HFF-Myc (cell line): ENCODE measurements around the gene PPID.
"Not testable (repeated sequence)": the region's sequence is repeated elsewhere in the genome, so short reads cannot be mapped to it uniquely, and the experiment has no call there.

Experiments used
- DNase-seq: peaks from one replicate; pipeline ENCODE4 v3.0.0-alpha.2; 2011; ENCODE audit warnings: low read depth; ENCODE audit errors: extremely low read depth
- H3K4me3 ChIP-seq: replicated peaks from 2 replicates; pipeline ENCODE4 v1.5.1; 2011; ENCODE audit warnings: low read depth, mild to moderate bottlenecking, control low read depth, low read length
- CTCF ChIP-seq: IDR thresholded peaks from 2 replicates; pipeline ENCODE4 v1.5.1; 2012; ENCODE audit warnings: mild to moderate bottlenecking, low read depth, low read length, control low read depth; ENCODE audit errors: missing control alignments

Gene PPID

GRCh38 chr4:158666892-158667291 is 56.3 kb downstream of the PPID start:
- TF ChIP-seq CTCF, result no peak
- no peak overlapping the region for H3K4me3 ChIP-seq
- DNase-seq, result no peak

DNA sequence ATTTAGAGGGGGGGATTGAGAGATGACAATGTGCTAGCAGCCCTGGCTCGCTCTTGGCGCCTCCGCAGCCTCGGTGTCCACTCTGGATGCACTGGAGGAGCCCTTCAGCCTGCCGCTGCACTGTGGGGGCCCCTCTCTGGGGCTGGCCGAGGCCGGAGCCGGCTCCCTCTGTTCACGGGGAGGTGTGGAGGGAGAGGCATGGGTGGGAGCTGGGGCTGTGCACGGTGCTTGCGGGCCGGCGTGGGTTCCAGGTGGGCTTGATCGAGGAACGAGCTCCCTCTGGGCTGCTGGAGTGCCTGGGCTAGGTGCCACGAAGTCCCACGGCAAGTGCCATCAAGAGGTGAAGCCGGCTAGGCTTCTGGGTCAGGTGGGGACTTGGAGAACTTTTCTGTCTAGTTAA is 58.4 kb downstream of the PPID start:
- DNase-seq, result no peak
- TF ChIP-seq CTCF, result no peak
- H3K4me3 ChIP-seq, result no peak overlapping the region

GRCh38 chr4:158663707-158664625 is 59.2 kb downstream of the PPID start:
- not testable (repeated sequence) for DNase-seq, H3K4me3 ChIP-seq

GRCh38 chr4:158663255-158663654 is 59.9 kb downstream of the PPID start:
- H3K4me3 ChIP-seq, DNase-seq: not testable (repeated sequence)
